Head of caudate nucleus (tissue), 42 donors: ENCODE results near the gene AKR1A1.
"Not testable (repeated sequence)": the region's sequence is repeated elsewhere in the genome, so short reads cannot be mapped to it uniquely, and the experiment has no call there.

Experiments
- DNase-seq, 42 donors: peaks; one replicate each; pipeline versions ENCODE4 v3.0.0 to v3.0.0-alpha.2; 2020 to 2021; ENCODE audit warnings: mixed read lengths in 7 of 42
- intact Hi-C: fragments of 100-400 bp; cut with DNase I; formaldehyde crosslinking; loops from one replicate; pipeline ENCODE4 v1.15.0; 2022

Gene AKR1A1

GRCh38 chr1:45550401-45551351 is at the start of gene AKR1A1:
Gene AKR1A1, plus strand, starts transcription at chr1:45550826. Its CDS starts 10,969 bp downstream, at chr1:45561795.
- intact Hi-C loops = no loop called here

DNA sequence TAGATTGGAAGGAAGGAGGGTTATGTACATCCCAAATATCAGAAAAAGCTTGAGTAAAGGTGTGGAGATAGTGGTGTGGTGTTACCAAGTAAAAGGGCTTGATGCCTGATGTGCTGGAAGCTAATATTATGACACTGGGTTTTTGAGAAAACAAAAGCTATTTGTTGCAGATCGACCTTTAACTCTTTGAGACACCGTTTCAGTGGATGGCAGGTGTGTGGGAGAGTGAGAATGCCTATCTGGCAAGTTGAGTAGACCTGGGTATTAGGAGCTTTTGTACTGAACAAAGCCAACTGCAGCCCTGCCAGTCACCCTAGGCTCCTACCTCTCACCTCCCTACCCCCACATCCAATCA is 49.1 kb upstream of the AKR1A1 start:
- intact Hi-C loops = no loop called here
- peak in 1 of 42 donors; percentile 1 for DNase-seq

More at GRCh38 chr1:45550401-45551351, at the start of gene AKR1A1:
- DNase-seq = peak; percentile 72 to 94 (median 88)

DNA sequence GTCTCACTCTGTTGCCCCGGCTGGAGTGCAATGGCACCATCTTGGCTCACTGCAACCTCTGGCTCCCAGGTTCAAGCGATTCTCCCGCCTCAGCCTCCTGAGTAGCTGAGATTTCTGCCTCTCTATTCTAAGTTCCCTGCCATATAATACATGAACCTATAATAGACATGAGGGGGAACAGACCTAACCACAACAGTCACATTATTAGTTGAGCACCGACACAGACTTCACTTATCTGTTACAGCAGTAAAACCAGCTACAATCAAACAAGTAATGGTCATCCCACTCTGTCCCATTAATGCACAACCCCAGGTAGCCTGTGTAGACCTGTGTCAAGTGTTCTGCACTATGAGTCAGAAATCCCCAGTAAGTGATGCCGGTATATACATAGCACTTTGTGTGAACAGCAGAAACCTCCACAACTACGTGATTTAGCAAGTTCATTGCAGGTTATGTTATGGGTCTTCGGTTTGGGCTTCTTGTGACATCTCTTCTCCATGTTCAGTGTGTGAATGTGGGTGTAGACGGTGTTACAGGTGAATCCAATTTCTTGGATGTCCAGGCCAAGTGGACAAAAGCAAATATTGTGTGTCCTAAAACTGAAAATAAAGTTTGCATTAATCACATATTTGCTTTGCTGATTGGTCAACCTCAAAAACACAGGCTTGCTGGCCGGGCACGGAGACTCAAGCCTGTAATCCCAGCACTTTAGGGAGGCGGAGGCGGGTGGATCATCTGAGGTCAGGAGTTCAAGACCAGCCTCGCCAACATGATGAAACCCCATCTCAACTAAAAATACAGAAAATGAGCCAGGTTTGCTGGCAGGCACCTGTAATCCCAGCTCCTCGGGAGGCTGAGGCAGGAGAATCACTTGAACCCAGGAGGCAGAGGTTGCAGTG is 46.9 kb upstream of the AKR1A1 start:
- intact Hi-C loops = no loop called here
- DNase-seq = peak in 1 of 42 donors; percentile 7

GRCh38 chr1:45507195-45507594 is 43.4 kb upstream of the AKR1A1 start:
- no peak for DNase-seq
- intact Hi-C loops = no loop called here

DNA sequence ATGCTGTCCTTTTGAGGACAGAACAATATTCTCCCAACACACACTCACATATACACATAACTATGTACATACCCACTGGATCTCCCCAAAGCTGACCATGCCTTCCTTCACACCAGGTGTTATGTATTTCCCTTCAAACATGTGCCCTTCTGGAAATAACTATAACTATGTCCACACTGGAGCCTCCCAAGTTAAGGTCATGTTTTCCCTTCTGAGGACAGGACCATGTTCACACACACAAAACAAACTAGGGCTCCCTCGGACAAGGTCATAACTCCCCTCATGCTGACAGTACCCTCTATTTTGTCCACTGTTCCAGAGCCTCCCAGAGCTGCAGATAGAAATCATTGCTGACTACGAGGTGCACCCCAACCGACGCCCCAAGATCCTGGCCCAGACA is 42.7 kb upstream of the AKR1A1 start:
- intact Hi-C loops = no loop called here
- no peak for DNase-seq

GRCh38 chr1:45508295-45509151 is 42.1 kb upstream of the AKR1A1 start:
- intact Hi-C loops = no loop called here
- no peak for DNase-seq

GRCh38 chr1:45510036-45510971 is 40.3 kb upstream of the AKR1A1 start:
- DNase-seq = peak in 1 of 42 donors; percentile 14
- intact Hi-C loops = no loop called here

DNA sequence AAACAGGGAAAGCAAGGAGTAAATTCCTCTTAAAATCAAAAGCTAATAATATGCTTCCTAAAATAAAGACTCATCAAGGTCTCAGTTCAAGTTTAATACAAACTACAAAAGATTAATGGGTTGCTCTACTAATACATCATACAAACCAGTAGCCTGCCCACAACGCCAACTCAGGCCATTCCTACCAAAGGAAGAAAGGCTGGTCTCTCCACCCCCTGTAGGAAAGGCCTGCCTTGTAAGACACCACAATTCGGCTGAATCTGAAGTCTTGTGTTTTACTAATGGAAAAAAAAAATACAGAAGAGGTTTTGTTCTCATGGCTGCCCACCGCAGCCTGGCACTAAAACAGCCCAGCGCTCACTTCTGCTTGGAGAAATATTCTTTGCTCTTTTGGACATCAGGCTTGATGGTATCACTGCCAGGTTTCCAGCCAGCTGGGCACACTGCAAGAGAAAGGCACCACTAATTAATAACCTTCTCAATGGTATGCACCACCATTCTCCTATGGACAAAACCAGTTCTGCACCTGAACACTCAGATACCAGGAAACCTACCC is 39.6 kb upstream of the AKR1A1 start:
- intact Hi-C loops = no loop called here
- DNase-seq = peak in 23 of 42 donors; percentile 14 to 61 (median 39)

DNA sequence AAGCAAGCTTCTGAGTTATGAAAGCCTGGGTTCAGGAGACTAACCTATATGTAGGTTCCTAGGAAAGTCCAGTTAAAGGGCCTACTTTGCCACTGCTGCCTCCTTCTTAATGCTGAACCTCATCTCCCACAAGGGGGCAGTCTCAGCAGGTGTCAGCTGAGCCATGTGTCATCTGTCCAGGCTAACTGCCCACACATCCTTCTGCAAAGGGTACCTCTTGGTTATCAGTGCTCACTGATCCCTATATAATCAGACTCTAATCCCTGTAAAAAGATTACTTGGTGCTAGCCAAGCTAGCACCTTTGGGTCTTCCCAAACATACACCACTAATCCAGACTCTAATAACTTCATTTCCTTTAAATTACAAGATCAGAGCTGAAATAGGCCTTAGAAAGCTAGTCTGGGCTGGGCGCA is 38.0 kb upstream of the AKR1A1 start:
- DNase-seq = peak in 39 of 42 donors; percentile 19 to 86 (median 56)
- intact Hi-C loops = no loop called here

GRCh38 chr1:45513532-45514260 is 36.9 kb upstream of the AKR1A1 start:
- DNase-seq, intact Hi-C loops: not testable (repeated sequence)

GRCh38 chr1:45516036-45516435 is 34.6 kb upstream of the AKR1A1 start:
- intact Hi-C loops = loop anchor here (5.0 kb wide), 1 partner anchor 56 kb away; no protein-coding TSS in a partner anchor
- no peak for DNase-seq

DNA sequence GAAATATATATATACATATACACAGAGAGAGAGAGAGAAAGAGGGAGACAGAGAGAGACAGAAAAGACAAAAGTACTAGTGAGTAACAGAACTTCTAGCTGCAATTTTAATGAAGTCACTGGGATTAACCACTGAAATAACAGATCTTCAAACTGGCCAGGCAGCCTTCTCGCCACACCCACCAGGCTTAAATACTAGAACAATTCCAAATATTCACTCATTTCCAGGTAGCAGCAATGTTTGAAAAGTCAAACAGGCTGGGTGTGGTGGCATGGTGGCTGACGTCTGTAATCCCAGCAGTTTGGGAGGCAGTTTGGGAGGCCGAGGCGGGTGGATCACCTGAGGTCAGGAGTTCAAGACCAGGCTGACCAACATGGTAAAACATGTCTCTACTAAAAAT is 34.2 kb upstream of the AKR1A1 start:
- no peak for DNase-seq
- intact Hi-C loops = loop anchor here (5.0 kb wide), 1 partner anchor 56 kb away; no protein-coding TSS in a partner anchor

DNA sequence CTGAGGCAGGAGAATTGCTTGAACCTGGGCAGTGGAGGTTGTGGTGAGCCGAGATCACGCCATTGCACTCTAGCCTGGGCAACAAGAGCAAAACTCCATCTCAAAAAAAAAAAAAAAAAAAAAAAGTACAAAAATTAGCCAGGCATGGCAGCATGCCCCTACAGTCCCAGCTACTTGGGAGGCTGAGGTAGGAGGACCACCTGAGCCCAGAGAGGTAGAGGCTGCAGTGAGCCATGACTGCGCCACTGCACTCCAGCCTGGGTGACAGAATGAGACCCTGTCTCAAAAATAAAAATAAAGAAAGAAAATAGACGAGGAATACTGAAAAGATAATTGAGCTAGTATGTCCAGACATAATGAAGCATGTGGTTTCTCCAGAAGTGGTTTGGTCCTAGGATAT is 32.3 kb upstream of the AKR1A1 start:
- intact Hi-C loops = loop anchor here (5.0 kb wide), 1 partner anchor 54 kb away; no protein-coding TSS in a partner anchor
- not testable (repeated sequence) for DNase-seq

GRCh38 chr1:45518910-45519309 is 31.7 kb upstream of the AKR1A1 start:
- intact Hi-C loops = loop anchor here (5.0 kb wide), 1 partner anchor 53 kb away; no protein-coding TSS in a partner anchor
- no peak for DNase-seq

GRCh38 chr1:45519774-45520173 is 30.9 kb upstream of the AKR1A1 start:
- intact Hi-C loops = loop anchor here (5.0 kb wide), 1 partner anchor 53 kb away; no protein-coding TSS in a partner anchor
- DNase-seq = not testable (repeated sequence)
